PC-3 (cell line): ENCODE measurements around the gene GALNT18.

Experiments used
- CTCF ChIP-seq: fragments of 300-600 bp; sonication (generic); conservative IDR thresholded peaks from 2 replicates; pipeline ENCODE4 v1.5.1; 2017; ENCODE audit warnings: antibody characterized with exemption, low read depth, mild to moderate bottlenecking, low read length
- EZH2 ChIP-seq: fragments of 300-600 bp; sonication (generic); IDR thresholded peaks from one replicate; pipeline ENCODE4 v1.6.1; 2017; ENCODE audit warnings: antibody characterized with exemption, mild to moderate bottlenecking, low read length; ENCODE audit not compliant: unreplicated experiment
- EZH2phosphoT487 ChIP-seq: fragments of 300-600 bp; sonication (generic); IDR thresholded peaks from 2 replicates; pipeline ENCODE4 v1.6.1; 2018; ENCODE audit warnings: mild to moderate bottlenecking, antibody characterized with exemption, low read length, borderline replicate concordance

- no peak for TF ChIP-seq CTCF
- TF ChIP-seq EZH2, result no peak
- no peak for TF ChIP-seq EZH2phosphoT487
Observed at GRCh38 chr11:11636671-11637070, 14.9 kb upstream of the GALNT18 start.
